Mucosa of descending colon (tissue), 3 donors: ENCODE measurements around the gene GCLC. TPM values are rescaled to one million over a fixed set of nuclear protein-coding genes. Genes with fewer than 3 reads are reported as not detected.

ENCODE experiments used
- ATAC-seq: fragments of 200-7000 bp; cut with Tn5 transposase; one replicate; pipeline ENCODE4 v1.9.1; 2020; ENCODE audit warnings: mild to moderate bottlenecking, moderate library complexity
- DNase-seq, 3 donors: peaks; one replicate each; pipeline ENCODE4 v3.0.0-alpha.2; 2020
- H3K36me3 ChIP-seq: fragments of 200-600 bp; one replicate; pipeline ENCODE4 v1.8.0; 2021; ENCODE audit warnings: low read depth, mild to moderate bottlenecking
- H3K4me1 ChIP-seq: fragments of 200-600 bp; one replicate; pipeline ENCODE4 v1.8.0; 2021; ENCODE audit warnings: low read depth, mild to moderate bottlenecking
- H3K4me3 ChIP-seq: fragments of 200-600 bp; one replicate; pipeline ENCODE4 v1.8.0; 2021; ENCODE audit warnings: mild to moderate bottlenecking
- H3K9me3 ChIP-seq: fragments of 200-600 bp; one replicate; pipeline ENCODE4 v1.8.0; 2021; ENCODE audit warnings: mild to moderate bottlenecking
- CTCF ChIP-seq: fragments of 200-600 bp; IDR thresholded peaks from one replicate; pipeline ENCODE4 v1.8.0; 2022; ENCODE audit warnings: antibody characterized with exemption, mild to moderate bottlenecking
- intact Hi-C, 2 donors: fragments of 100-400 bp; cut with DNase I in 1 of 2; cut with micrococcal nuclease in 1 of 2; formaldehyde crosslinking; loops; one replicate each; pipeline versions ENCODE4 v1.11.0 to v1.11.1; 2022; cut with DNase I, micrococcal nuclease
- total RNA-seq, 3 donors: library from RNA; stranded (reverse); fragmentation: NEBNext Ultra II Directional in 2 of 3; extraction: Animal tissue kit (Norgen Biotek cat#: 25700) in 2 of 3; gene quantifications; one replicate each; pipeline versions ENCODE4 v1.2.1 to v1.2.4, GENCODE V29; 2021 to 2023
- donor health status: DM: no; HTN: no; CAD: no; lungs with moderate emphysema.
- donor health status: DM: no; HTN: no; CAD: no.
- donor health status: DM: no; HTN: yes; CAD: no.

Gene GCLC
- total RNA-seq, 3 donors from 2014 or later, result 33.1 to 67.3 (median 40.5) TPM

- intact Hi-C loops, result loop anchor here in 1 of 2 donors (10.0 kb wide), 1 partner anchor 149 kb away; no protein-coding TSS in a partner anchor
- no peak for TF ChIP-seq CTCF
- Histone ChIP-seq H3K4me3 (no peak overlapping the region), H3K36me3 (no peaks in the 10 kb centered on the region), H3K4me1 (peaks cover 10% of the 10 kb centered on the region), H3K9me3 (no peaks in the 10 kb centered on the region)
- DNase-seq, result no peak
- ATAC-seq, result no peak
Measured at GRCh38 chr6:53495506-53496499, 49.1 kb downstream of the GCLC start.

- ATAC-seq, result no peak
- Histone ChIP-seq H3K9me3 (no peaks in the 10 kb centered on the region), H3K4me3 (no peak overlapping the region), H3K4me1 (peaks cover 10% of the 10 kb centered on the region), H3K36me3 (no peaks in the 10 kb centered on the region)
- no peak for DNase-seq
- intact Hi-C loops, result loop anchor here (5.0 to 10.0 kb wide), 3 partner anchors 151 to 238 kb away; no protein-coding TSS in a partner anchor
- no peak for TF ChIP-seq CTCF
Measured at GRCh38 chr6:53494076-53494475, 50.8 kb downstream of the GCLC start.

- Histone ChIP-seq H3K9me3 (no peaks in the 10 kb centered on the region), H3K36me3 (no peaks in the 10 kb centered on the region), H3K4me1 (peaks cover 10% of the 10 kb centered on the region), H3K4me3 (no peak overlapping the region)
- no peak for DNase-seq
- intact Hi-C loops, result loop anchor here (2.0 to 10.0 kb wide), 4 partner anchors 151 to 239 kb away; no protein-coding TSS in a partner anchor
- ATAC-seq, result no peak
- TF ChIP-seq CTCF, result no peak
Measured at GRCh38 chr6:53493635-53494025, 51.3 kb downstream of the GCLC start.

- intact Hi-C loops, result loop anchor here (2.0 to 10.0 kb wide), 4 partner anchors 152 to 239 kb away; no protein-coding TSS in a partner anchor
- peak; percentile 56 for TF ChIP-seq CTCF
- Histone ChIP-seq H3K9me3 (no peaks in the 10 kb centered on the region), H3K4me1 (peaks cover 10% of the 10 kb centered on the region), H3K36me3 (no peaks in the 10 kb centered on the region), H3K4me3 (no peak overlapping the region)
- DNase-seq (no peak), ATAC-seq (peak; percentile 63)
Measured at GRCh38 chr6:53492860-53493634, 51.9 kb downstream of the GCLC start.

GRCh38 chr6:53487080-53487479 is 57.8 kb downstream of the GCLC start:
- Histone ChIP-seq H3K36me3 (no peaks in the 10 kb centered on the region), H3K4me3 (no peak overlapping the region), H3K4me1 (peaks cover 5% of the 10 kb centered on the region), H3K9me3 (no peaks in the 10 kb centered on the region)
- TF ChIP-seq CTCF, result no peak
- ATAC-seq, result peak; percentile 65
- intact Hi-C loops, result no loop called here
- no peak for DNase-seq
